Daoy (cell line): ENCODE results near the gene NT5DC4. TPM values are rescaled to one million over a fixed set of nuclear protein-coding genes. Genes with fewer than 3 reads are reported as not detected.
A peak's percentile ranks its signal among the peaks of the same experiment; 100 is the strongest.

Source experiments
- DNase-seq: peaks from one replicate; pipeline ENCODE4 v3.0.0-alpha.2; 2015; ENCODE audit warnings: low read depth
- total RNA-seq: library from RNA; depleted of rRNA; stranded (reverse); fragments of >200 nt; shearing (Covaris generic); gene quantifications from 2 replicates; pipeline ENCODE4 v1.2.3, GENCODE V29; 2014

NT5DC4 gene
- total RNA-seq, 1 experiment from 2014 or later = not detected

GRCh38 chr2:112754564-112754963, 33.7 kb downstream of the NT5DC4 start:
- DNase-seq = no peak

DNA sequence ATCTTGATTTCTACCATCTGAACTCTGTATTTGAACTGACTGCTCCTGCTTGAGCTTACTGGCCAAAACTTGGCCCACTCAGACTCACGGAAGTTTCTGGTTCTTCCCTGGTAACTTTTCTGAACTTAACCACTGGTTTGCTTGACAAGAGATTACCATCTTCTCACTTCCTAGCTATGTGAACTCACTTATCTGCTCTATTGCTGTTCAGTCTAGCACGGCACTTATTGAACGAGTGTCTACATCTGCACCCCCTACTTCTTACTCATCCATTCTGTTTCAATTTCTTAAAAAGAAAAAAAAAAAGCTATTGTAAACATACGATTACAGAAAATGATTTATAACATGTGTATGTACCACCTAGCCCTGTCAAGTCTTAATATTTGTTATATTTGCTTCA, 34.6 kb downstream of the NT5DC4 start:
- no peak for DNase-seq

DNA sequence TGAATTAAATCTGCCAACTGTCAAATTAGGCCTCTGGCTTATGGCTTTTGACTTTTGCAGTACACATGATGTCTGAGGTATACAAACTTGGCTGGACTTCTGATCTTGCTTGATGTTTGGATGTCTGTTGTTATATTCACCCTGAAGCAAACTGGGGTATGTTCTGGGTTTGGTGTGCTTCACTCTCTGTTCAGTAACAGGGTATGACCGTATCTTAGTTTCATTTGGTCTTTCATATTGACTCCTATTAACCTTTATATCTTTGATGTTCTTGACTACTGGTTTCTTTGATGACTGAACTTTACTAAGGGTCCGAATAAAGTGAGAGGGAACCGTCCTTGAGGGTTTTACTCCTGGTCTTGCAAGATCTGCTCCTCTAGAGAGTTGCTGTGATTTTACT, 35.4 kb downstream of the NT5DC4 start:
- no peak for DNase-seq

GRCh38 chr2:112757265-112757664, 36.4 kb downstream of the NT5DC4 start:
- no peak for DNase-seq

GRCh38 chr2:112758711-112759110, 37.9 kb downstream of the NT5DC4 start:
- no peak for DNase-seq

GRCh38 chr2:112760149-112760548, 39.3 kb downstream of the NT5DC4 start:
- DNase-seq = no peak

DNA sequence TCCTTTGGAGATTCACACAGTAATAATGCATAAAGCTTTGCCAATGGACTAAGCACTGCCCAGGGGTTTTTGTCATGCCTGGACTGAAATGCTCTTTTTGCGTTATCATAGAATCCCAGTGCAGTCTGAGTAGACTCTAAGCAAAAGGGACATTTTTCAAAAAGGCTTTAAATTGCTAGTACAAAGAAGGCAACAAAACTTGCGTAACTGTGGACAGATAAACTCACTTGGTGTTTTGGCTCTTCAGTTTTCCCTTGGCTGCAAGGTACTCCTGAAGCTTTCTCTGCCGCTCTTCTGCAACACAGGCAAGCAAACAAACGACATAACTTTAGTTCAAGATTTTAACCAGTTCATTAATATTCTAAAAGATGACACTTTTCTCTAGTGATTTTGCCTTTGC, 41.5 kb downstream of the NT5DC4 start:
- no peak for DNase-seq

- peak; percentile 99 for DNase-seq
Measured at GRCh38 chr2:112764071-112765044, 43.5 kb downstream of the NT5DC4 start, which contains the start of gene CKAP2L. TSS of gene CKAP2L (minus strand) at chr2:112764609. CDS start at chr2:112764598, 11 bp downstream.

DNA sequence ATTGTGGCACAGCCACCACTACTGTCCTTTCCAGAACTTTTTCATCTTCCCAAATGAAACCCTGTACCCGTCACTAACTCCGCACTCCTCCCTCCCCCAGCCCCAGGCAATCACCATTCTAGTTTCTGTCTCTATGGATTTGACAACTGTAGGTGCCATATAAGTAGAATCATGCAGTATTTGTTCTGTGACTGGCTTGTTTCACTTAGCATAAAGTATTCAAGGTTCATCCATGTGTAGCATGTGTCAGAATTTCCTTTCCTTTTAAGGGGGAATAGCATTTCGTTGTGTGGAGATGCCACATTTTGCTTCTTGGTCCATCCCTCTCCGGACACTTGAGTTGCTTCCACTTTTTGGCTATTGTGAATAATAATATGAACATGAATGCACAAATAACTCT, 44.4 kb downstream of the NT5DC4 start:
- peak; percentile 13 for DNase-seq

- DNase-seq = no peak
Measured at GRCh38 chr2:112767693-112768330, 47.0 kb downstream of the NT5DC4 start.

DNA sequence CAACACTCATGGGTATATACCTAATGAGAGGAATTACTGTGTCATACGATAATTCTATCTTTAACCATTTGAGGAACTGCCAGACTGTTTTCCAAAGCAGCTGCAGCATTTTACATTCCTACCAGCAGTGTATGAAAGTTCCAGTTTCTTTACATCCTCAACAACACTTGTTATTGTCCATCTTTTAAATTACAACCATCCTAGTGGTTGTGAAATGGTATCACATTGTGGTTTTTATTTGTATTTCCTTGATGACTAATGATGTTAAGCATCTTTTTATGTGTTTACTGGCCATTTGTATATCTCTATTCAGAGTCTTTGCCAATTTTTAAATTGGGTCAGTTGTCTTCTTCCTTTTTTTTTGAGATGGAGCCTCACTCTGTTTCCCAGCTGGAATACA, 47.6 kb downstream of the NT5DC4 start:
- no peak for DNase-seq

GRCh38 chr2:112772322-112772721, 51.5 kb downstream of the NT5DC4 start:
- DNase-seq = no peak

- no peak for DNase-seq
Measured at GRCh38 chr2:112772911-112773475, 52.2 kb downstream of the NT5DC4 start.

DNA sequence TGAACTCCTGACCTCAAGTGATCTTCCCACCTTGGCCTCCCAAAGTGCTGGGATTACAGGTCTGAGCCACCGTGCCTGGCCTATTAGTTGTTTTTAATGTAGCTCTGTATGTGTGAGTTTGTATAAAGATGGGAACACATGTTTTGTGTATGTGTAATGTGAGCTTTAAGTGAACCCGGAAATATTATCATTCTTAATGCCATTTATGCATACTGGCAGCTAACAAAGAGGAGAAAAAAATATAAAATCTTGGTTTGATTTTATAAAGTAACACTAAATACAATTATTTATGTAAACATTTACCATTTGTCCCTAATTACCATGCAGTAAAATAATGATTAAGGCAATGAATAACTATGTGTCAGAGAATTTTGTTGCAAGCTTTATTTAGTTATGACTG, 52.7 kb downstream of the NT5DC4 start:
- no peak for DNase-seq

DNA sequence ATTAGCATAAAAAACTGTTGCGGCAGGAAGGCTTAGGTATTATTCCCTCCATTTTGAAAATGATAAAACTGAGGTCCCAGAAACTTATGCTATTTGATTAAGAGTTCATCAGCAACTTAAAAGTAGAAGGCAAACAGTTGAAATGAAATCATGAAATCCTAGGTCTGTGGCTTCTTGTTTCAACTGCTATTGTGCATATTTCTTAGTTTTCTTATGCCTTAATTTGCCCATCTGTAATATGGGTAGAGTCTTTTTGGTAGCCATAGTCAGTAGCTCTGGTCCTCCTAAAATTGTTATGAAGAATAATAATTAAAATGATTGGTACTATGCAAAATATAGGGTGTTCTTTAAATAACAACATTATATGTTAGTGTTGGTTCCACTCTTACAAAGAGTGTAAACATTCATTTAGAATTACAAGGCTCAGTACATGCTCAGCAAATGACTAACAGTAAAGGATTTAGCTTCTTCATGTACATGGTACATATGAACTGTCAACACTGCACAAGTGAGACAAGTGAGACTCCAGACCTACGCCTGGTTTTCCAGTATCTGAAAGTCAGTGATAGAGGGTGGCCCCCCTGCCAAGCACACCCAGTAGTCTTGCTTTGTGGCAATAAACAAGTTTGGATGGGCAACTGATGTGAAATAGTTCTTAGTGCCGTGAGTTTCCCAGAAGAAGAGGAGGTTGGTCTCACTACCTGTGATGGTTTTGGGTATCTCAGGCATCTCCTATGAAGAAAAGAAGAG, 53.9 kb downstream of the NT5DC4 start:
- no peak for DNase-seq

- DNase-seq = no peak
Measured at GRCh38 chr2:112776113-112776512, 55.3 kb downstream of the NT5DC4 start.

GRCh38 chr2:112777036-112777435, 56.2 kb downstream of the NT5DC4 start:
- DNase-seq = no peak

- DNase-seq = no peak
Measured at GRCh38 chr2:112779598-112779997, 58.8 kb downstream of the NT5DC4 start.

DNA sequence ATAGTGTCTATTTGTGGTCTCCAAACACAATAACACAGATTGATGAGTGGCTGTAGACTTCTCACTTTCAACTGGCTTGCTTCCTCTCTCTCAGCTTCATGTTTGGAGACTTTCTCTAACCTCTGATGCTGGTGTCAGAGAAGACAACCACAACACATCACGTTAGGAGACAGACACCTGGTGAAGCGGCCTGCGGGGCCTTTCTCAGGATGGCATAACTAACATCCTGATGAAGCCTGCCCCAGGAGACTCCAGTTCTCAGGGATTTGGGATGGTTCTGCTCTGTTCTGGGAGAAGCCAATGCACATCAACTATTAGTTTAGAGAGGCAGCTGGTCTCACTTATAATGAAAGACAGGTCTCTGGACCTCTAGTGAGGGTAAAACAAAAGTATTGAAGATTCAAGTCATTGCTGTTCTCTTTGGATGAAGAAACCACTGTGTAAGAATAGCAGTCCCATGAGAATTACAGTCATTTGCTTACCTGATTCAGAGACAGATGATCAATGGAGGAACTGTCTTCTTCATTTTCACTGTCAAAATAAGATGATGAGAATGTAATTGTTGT, 61.5 kb downstream of the NT5DC4 start:
- no peak for DNase-seq

DNA sequence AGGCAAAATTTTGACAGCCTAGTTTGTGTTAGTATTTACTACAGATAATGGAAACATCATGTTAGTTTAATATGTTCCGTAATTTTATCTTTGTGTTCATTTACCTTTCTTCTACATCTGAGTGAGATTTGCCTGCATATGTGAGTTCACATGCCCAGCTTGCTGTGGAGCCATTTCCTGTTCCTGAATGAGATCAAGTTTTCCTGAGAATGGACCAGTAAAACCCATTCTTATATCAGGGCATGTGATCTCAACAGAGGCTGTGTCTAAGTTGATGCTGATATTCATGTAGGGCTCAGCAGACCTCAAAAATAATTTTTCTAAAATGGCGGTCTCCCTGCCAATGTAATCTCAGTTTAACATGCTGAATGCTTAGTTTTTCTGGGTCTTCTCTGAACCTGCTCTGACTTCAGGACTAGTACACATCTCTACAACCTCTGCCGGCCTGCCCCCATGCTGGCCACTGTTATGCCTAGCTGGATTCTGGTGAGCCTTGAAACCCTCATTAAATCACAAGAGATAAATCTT, 62.4 kb downstream of the NT5DC4 start:
- DNase-seq = peak; percentile 29
